Central memory CD4-positive, alpha-beta T cell (primary cell): ENCODE data around the gene GBF1.
"Not testable (repeated sequence)": the region's sequence is repeated elsewhere in the genome, so short reads cannot be mapped to it uniquely, and the experiment has no call there.

Source experiments
- DNase-seq: peaks from one replicate; pipeline ENCODE4 v3.0.0; 2022

Gene GBF1

GRCh38 chr10:102267748-102268147 lies 22.4 kb downstream of the GBF1 start:
- DNase-seq, result no peak

GRCh38 chr10:102268375-102268888 lies 23.1 kb downstream of the GBF1 start:
- DNase-seq, result no peak

GRCh38 chr10:102269017-102269416 lies 23.7 kb downstream of the GBF1 start:
- no peak for DNase-seq

GRCh38 chr10:102274062-102274461 lies 28.7 kb downstream of the GBF1 start:
- DNase-seq, result no peak

- DNase-seq, result no peak
These were observed 30.0 kb downstream of the GBF1 start for GRCh38 chr10:102275343-102275742.

GRCh38 chr10:102279104-102279503 lies 33.8 kb downstream of the GBF1 start:
- no peak for DNase-seq

GRCh38 chr10:102280397-102281101 lies 35.2 kb downstream of the GBF1 start:
- DNase-seq, result no peak

GRCh38 chr10:102281102-102281487 lies 35.8 kb downstream of the GBF1 start:
- DNase-seq, result no peak

GRCh38 chr10:102283488-102283887 lies 38.2 kb downstream of the GBF1 start:
- no peak for DNase-seq

GRCh38 chr10:102283890-102284289 lies 38.6 kb downstream of the GBF1 start:
- no peak for DNase-seq

GRCh38 chr10:102284531-102284930 lies 39.2 kb downstream of the GBF1 start:
- no peak for DNase-seq

GRCh38 chr10:102285133-102285532 lies 39.8 kb downstream of the GBF1 start:
- DNase-seq, result no peak

GRCh38 chr10:102286216-102286615 lies 40.9 kb downstream of the GBF1 start:
- no peak for DNase-seq

- no peak for DNase-seq
These were observed 42.2 kb downstream of the GBF1 start for GRCh38 chr10:102287538-102287937.

- no peak for DNase-seq
These were observed 42.7 kb downstream of the GBF1 start for GRCh38 chr10:102287991-102288390.

GRCh38 chr10:102289356-102289755 lies 44.0 kb downstream of the GBF1 start:
- DNase-seq, result no peak

- DNase-seq, result no peak
These were observed 44.5 kb downstream of the GBF1 start for GRCh38 chr10:102289840-102290239.

- DNase-seq, result no peak
These were observed 46.0 kb downstream of the GBF1 start for GRCh38 chr10:102291221-102291905.

- no peak for DNase-seq
These were observed 51.8 kb downstream of the GBF1 start for GRCh38 chr10:102297101-102297500.

GRCh38 chr10:102298899-102299298 lies 53.6 kb downstream of the GBF1 start:
- no peak for DNase-seq

GRCh38 chr10:102299873-102300272 lies 54.5 kb downstream of the GBF1 start:
- no peak for DNase-seq

GRCh38 chr10:102300278-102300843 lies 55.0 kb downstream of the GBF1 start:
- DNase-seq, result no peak

- not testable (repeated sequence) for DNase-seq
These were observed 55.6 kb downstream of the GBF1 start for GRCh38 chr10:102300912-102301311.

- not testable (repeated sequence) for DNase-seq
These were observed 56.0 kb downstream of the GBF1 start for GRCh38 chr10:102301332-102301731.
